Mucosa of descending colon (tissue), 3 donors: ENCODE results near the gene ARHGAP6. TPM values are rescaled to one million over a fixed set of nuclear protein-coding genes. Genes with fewer than 3 reads are reported as not detected.

Experiments used
- ATAC-seq: fragments of 200-7000 bp; cut with Tn5 transposase; one replicate; pipeline ENCODE4 v1.9.1; 2020; ENCODE audit warnings: mild to moderate bottlenecking, moderate library complexity
- DNase-seq, 3 donors: peaks; one replicate each; pipeline ENCODE4 v3.0.0-alpha.2; 2020
- H3K36me3 ChIP-seq: fragments of 200-600 bp; one replicate; pipeline ENCODE4 v1.8.0; 2021; ENCODE audit warnings: low read depth, mild to moderate bottlenecking
- H3K4me1 ChIP-seq: fragments of 200-600 bp; one replicate; pipeline ENCODE4 v1.8.0; 2021; ENCODE audit warnings: low read depth, mild to moderate bottlenecking
- H3K4me3 ChIP-seq: fragments of 200-600 bp; one replicate; pipeline ENCODE4 v1.8.0; 2021; ENCODE audit warnings: mild to moderate bottlenecking
- H3K9me3 ChIP-seq: fragments of 200-600 bp; one replicate; pipeline ENCODE4 v1.8.0; 2021; ENCODE audit warnings: mild to moderate bottlenecking
- intact Hi-C, 2 donors: fragments of 100-400 bp; cut with DNase I in 1 of 2; cut with micrococcal nuclease in 1 of 2; formaldehyde crosslinking; loops; one replicate each; pipeline versions ENCODE4 v1.11.0 to v1.11.1; 2022; cut with DNase I, micrococcal nuclease
- total RNA-seq, 3 donors: library from RNA; stranded (reverse); fragmentation: NEBNext Ultra II Directional in 2 of 3; extraction: Animal tissue kit (Norgen Biotek cat#: 25700) in 2 of 3; gene quantifications; one replicate each; pipeline versions ENCODE4 v1.2.1 to v1.2.4, GENCODE V29; 2021 to 2023
- TF ChIP-seq, protein P1 (sequence below): fragments of 200-600 bp; IDR thresholded peaks from one replicate; pipeline ENCODE4 v1.8.0; 2022; ENCODE audit warnings: antibody characterized with exemption, mild to moderate bottlenecking
- donor health status: DM: no; HTN: no; CAD: no; lungs with moderate emphysema.
- donor health status: DM: no; HTN: no; CAD: no.
- donor health status: DM: no; HTN: yes; CAD: no.

Gene ARHGAP6
- total RNA-seq, 3 donors from 2014 or later, result 2.2 to 41.5 (median 4.4) TPM

DNA sequence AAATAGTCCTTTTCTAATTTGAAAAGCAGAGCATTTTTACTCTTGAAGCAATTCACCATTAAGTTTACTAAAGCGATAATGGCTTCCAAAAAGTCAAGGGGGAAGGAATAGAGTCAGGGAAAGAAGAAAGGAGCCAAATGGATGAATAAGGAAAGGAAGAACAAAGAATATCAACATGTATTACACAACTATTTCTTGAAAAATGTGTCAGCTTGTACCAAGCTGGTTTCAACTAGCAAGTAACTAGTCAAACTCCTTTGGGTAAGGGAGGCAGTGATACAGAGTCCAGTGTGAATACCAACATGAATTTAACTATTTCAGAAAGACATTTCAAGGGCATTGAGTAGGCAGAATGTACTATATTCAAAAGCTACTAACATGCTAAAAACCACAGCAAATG is 112.1 kb downstream of the ARHGAP6 start:
- no peaks in the 10 kb centered on the region for H3K36me3 ChIP-seq
- H3K4me1 ChIP-seq, result no peaks in the 10 kb centered on the region
- TF ChIP-seq, protein P1, sequence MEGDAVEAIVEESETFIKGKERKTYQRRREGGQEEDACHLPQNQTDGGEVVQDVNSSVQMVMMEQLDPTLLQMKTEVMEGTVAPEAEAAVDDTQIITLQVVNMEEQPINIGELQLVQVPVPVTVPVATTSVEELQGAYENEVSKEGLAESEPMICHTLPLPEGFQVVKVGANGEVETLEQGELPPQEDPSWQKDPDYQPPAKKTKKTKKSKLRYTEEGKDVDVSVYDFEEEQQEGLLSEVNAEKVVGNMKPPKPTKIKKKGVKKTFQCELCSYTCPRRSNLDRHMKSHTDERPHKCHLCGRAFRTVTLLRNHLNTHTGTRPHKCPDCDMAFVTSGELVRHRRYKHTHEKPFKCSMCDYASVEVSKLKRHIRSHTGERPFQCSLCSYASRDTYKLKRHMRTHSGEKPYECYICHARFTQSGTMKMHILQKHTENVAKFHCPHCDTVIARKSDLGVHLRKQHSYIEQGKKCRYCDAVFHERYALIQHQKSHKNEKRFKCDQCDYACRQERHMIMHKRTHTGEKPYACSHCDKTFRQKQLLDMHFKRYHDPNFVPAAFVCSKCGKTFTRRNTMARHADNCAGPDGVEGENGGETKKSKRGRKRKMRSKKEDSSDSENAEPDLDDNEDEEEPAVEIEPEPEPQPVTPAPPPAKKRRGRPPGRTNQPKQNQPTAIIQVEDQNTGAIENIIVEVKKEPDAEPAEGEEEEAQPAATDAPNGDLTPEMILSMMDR, result no peak
- ATAC-seq (no peak), DNase-seq (no peak)
- no peak overlapping the region for H3K4me3 ChIP-seq
- no peaks in the 10 kb centered on the region for H3K9me3 ChIP-seq
- intact Hi-C loops, result no loop called here

DNA sequence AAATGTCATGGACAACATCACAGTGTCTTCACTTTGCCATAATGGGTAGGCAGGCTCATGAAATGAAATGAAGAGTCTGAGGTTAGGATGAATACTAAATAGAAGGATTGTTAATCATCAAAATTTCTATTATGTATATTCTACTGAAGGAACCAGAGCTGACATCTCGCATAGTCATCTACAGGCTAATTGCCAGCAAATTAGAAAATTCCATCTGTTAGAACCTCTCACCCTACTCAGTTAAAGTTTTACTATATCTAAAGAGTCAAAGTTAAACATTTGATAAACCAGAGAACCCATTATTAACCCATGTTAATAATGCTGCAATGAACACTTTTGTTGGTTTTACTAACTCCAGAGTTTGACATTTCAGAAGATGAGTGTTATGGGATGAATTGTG is 114.6 kb downstream of the ARHGAP6 start:
- no peak for ATAC-seq
- Histone ChIP-seq H3K4me3 (no peak overlapping the region), H3K9me3 (no peaks in the 10 kb centered on the region), H3K4me1 (no peaks in the 10 kb centered on the region), H3K36me3 (no peaks in the 10 kb centered on the region)
- TF ChIP-seq, protein P1, result no peak
- intact Hi-C loops, result no loop called here
- no peak for DNase-seq

DNA sequence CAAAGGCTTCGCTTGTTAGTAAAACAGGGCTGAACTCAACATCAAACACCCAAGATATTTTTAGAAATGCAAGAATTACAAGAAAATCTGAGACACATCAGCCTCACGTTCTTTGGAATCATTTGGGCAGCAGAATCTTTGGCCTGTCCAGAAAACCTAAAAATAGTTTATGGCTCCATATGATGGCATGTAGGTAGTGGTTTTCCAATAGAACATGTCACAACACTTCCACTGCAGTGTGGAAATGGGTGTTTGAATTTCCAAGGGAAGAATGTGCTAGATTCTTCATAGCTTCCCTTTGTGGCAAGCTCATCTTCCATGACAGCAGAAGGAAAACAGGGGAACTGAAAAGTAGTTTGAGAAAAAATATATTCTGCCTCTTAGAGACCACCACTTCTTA is 118.8 kb downstream of the ARHGAP6 start:
- ATAC-seq (no peak), DNase-seq (no peak)
- H3K9me3 ChIP-seq, result no peaks in the 10 kb centered on the region
- no peak overlapping the region for H3K4me3 ChIP-seq
- intact Hi-C loops, result no loop called here
- H3K36me3 ChIP-seq, result no peaks in the 10 kb centered on the region
- TF ChIP-seq, protein P1, result no peak
- no peaks in the 10 kb centered on the region for H3K4me1 ChIP-seq

DNA sequence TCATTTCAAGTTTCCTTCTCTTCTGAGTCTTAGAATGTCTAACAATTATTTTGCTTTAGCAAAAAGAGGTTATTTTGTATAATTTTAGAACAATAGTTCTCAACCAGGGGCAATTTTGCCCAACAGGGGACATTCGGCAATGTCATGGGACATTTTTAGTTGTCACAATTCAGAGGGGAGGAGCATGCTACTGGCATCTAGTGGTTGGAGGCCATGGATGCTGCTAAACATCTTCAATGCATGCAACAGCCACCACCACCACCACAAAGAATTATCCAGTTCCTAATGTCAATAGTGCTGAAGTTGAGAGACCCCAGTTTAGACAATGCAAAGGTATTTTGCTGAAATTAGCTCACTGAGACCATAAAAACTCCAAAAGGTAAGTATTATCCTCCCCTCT is 122.5 kb downstream of the ARHGAP6 start:
- TF ChIP-seq, protein P1, result no peak
- Histone ChIP-seq H3K9me3 (no peaks in the 10 kb centered on the region), H3K4me1 (no peaks in the 10 kb centered on the region), H3K36me3 (no peaks in the 10 kb centered on the region), H3K4me3 (no peak overlapping the region)
- no peak for ATAC-seq
- intact Hi-C loops, result no loop called here
- DNase-seq, result no peak

DNA sequence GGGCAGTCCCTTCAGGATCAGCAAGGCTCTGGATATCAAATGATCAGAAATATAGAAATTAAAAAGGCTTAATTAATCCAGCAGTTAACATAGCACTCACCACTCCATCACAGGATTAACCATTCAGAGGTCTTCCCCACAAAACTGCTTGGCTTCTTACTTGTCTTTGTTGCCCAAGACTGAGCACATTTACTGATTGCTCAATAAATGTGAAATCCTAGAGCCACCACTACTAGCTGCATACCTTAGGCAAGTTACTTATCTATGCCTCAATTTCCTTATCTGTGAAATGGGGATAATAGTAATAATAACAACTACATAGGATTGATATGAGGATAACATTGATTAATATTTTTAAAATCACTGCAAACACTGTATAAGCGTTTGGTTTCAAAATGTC is 124.2 kb downstream of the ARHGAP6 start:
- H3K9me3 ChIP-seq, result no peaks in the 10 kb centered on the region
- H3K4me3 ChIP-seq, result no peak overlapping the region
- no peak for ATAC-seq
- no peaks in the 10 kb centered on the region for H3K36me3 ChIP-seq
- H3K4me1 ChIP-seq, result no peaks in the 10 kb centered on the region
- TF ChIP-seq, protein P1, result no peak
- no peak for DNase-seq
- intact Hi-C loops, result no loop called here
